Ovary (tissue), 9 donors: ENCODE measurements around the gene MX1. TPM values are rescaled to one million over a fixed set of nuclear protein-coding genes. Genes with fewer than 3 reads are reported as not detected.

Source experiments
- DNase-seq, 5 donors: peaks; one replicate each; pipeline ENCODE4 v3.0.0-alpha.2; 2019 to 2020
- H3K27ac ChIP-seq, 2 donors: fragments of 200-600 bp; one replicate each; pipeline versions ENCODE4 v1.5.1 to v1.8.0; 2019 to 2022
- H3K27me3 ChIP-seq: fragments of 200-600 bp; one replicate; pipeline ENCODE4 v1.8.0; 2022
- H3K36me3 ChIP-seq: fragments of 200-600 bp; sonication (generic); one replicate; pipeline ENCODE4 v1.5.1; 2019
- H3K4me1 ChIP-seq: one replicate; pipeline ENCODE4 v1.8.1; 2013; ENCODE audit warnings: mild to moderate bottlenecking, moderate library complexity; ENCODE audit not compliant: insufficient read depth
- H3K4me3 ChIP-seq: fragments of 200-600 bp; sonication (generic); one replicate; pipeline ENCODE4 v1.5.1; 2017
- H3K9me3 ChIP-seq, 2 donors: fragments of 200-600 bp in 1 of 2; sonication (generic) in 1 of 2; one replicate each; pipeline versions ENCODE4 v1.5.1 to v1.8.1; 2013 to 2019; ENCODE audit warnings: mild to moderate bottlenecking in 1 of 2, moderate library complexity in 1 of 2
- CTCF ChIP-seq, 3 donors: fragments of 450-650 bp in 2 of 3; fragments of 200-600 bp in 1 of 3; IDR thresholded peaks; one replicate each; pipeline versions ENCODE4 v1.5.1 to v1.8.0; 2016 to 2022; ENCODE audit warnings: antibody characterized with exemption in 3 of 3, mild to moderate bottlenecking in 1 of 3
- EP300 ChIP-seq: sonication (generic); formaldehyde crosslinking; IDR thresholded peaks from one replicate; pipeline ENCODE4 v1.6.1; 2017; ENCODE audit warnings: antibody characterized with exemption
- POLR2A ChIP-seq: fragments of 450-650 bp; IDR thresholded peaks from one replicate; pipeline ENCODE4 v1.6.1; 2017; ENCODE audit warnings: antibody characterized with exemption, mild to moderate bottlenecking, moderate library complexity
- WGBS, 3 donors: extraction: QIAGEN DNeasy Blood & Tissue Kit in 1 of 3; methylation state at CpG; one replicate each; pipeline versions ENCODE4 v1.1.5 to v1.1.7; 2013 to 2017; 5-methylcytosine and 5-hydroxymethylcytosine counted together
- intact Hi-C, 4 donors: fragments of 100-400 bp; cut with DNase I; formaldehyde crosslinking; loops; one replicate each; pipeline versions ENCODE4 v1.11.0 to v1.15.1; 2022 to 2023
- polyA plus RNA-seq, 2 donors: library from polyadenylated mRNA; stranded (reverse); fragments of 200-250 nt in 1 of 2; fragments of 350-450 nt in 1 of 2; fragmentation: Illumina TruSeq in 1 of 2; extraction: RNeasy Lipid Tissue Mini Kit (QIAGEN cat#74804) in 1 of 2; gene quantifications; one replicate each; pipeline ENCODE4 v1.2.3, GENCODE V29; 2013 to 2014
- total RNA-seq, 7 donors: library from RNA; depleted of rRNA in 2 of 7; stranded (reverse); fragments of >200 nt in 2 of 7; fragmentation: NEBNext Ultra II Directional in 3 of 7; extraction: Animal tissue kit (Norgen Biotek cat#: 25700) in 3 of 7; gene quantifications; one replicate each; pipeline versions ENCODE4 v1.1.0 to v1.2.4, GENCODE V29; 2016 to 2023
- donor health status: DM: no; HTN: no; CAD: no; lungs with moderate emphysema.
- donor health status: DM: no; HTN: no; CAD: no.
- donor health status: Bipolar disorder and iron deficiency.
- donor health status: DM: yes; HTN: yes; CAD: no.
- donor health status: DM: no; HTN: no; CAD: no.
- donor health status: DM: yes; HTN: yes; CAD: no.

Gene MX1
- total and polyA plus RNA-seq, 9 donors, result 25.2 to 118 (median 43.5) TPM

GRCh38 chr21:41443562-41443961, 17.5 kb downstream of the MX1 start:
- H3K36me3 ChIP-seq, result no peaks in the 10 kb centered on the region
- DNase-seq, result no peak

GRCh38 chr21:41444703-41445464, 18.8 kb downstream of the MX1 start:
- WGBS, 3 donors, result 80 to 86% (median 83%) methylated on average over 13 of the region's 13 CpGs

More at GRCh38 chr21:41443562-41443961, 17.5 kb downstream of the MX1 start:
- Histone ChIP-seq H3K27ac (no peak overlapping the region), H3K9me3 (no peaks in the 10 kb centered on the region), H3K4me3 (no peak overlapping the region), H3K27me3 (no peaks in the 10 kb centered on the region), H3K4me1 (no peaks in the 10 kb centered on the region)
- WGBS, 3 donors, result 90 to 93% (median 91%) methylated on average over 7 of the region's 7 CpGs
- intact Hi-C loops, result no loop called here
- TF ChIP-seq CTCF (IDR thresholded peaks at IDR 0.05) (no peak), POLR2A (no peak), EP300 (no peak)

GRCh38 chr21:41445465-41445862, 19.4 kb downstream of the MX1 start:
- DNase-seq, result no peak
- no peak overlapping the region for H3K4me3 ChIP-seq
- H3K9me3 ChIP-seq, result no peaks in the 10 kb centered on the region
- H3K36me3 ChIP-seq, result no peaks in the 10 kb centered on the region
- no peak overlapping the region for H3K27ac ChIP-seq
- WGBS, 3 donors, result 36 to 46% (median 40%) methylated on average over 7 of the region's 7 CpGs
- intact Hi-C loops, result no loop called here
- no peaks in the 10 kb centered on the region for H3K27me3 ChIP-seq
- H3K4me1 ChIP-seq, result no peaks in the 10 kb centered on the region
- TF ChIP-seq EP300 (no peak), CTCF (IDR thresholded peaks at IDR 0.05) (no peak), POLR2A (no peak)

More at GRCh38 chr21:41444703-41445464, 18.8 kb downstream of the MX1 start:
- H3K4me3 ChIP-seq, result no peak overlapping the region
- intact Hi-C loops, result no loop called here
- no peaks in the 10 kb centered on the region for H3K27me3 ChIP-seq
- TF ChIP-seq POLR2A (no peak), CTCF (IDR thresholded peaks at IDR 0.05) (no peak), EP300 (no peak)
- no peaks in the 10 kb centered on the region for H3K4me1 ChIP-seq
- no peaks in the 10 kb centered on the region for H3K36me3 ChIP-seq
- no peak for DNase-seq
- H3K9me3 ChIP-seq, result no peaks in the 10 kb centered on the region
- H3K27ac ChIP-seq, result no peak overlapping the region

GRCh38 chr21:41446586-41446985, 20.5 kb downstream of the MX1 start:
- intact Hi-C loops, result no loop called here
- TF ChIP-seq POLR2A (no peak), EP300 (no peak), CTCF (IDR thresholded peaks at IDR 0.05) (no peak)
- DNase-seq, result no peak
- Histone ChIP-seq H3K9me3 (no peaks in the 10 kb centered on the region), H3K4me1 (no peaks in the 10 kb centered on the region), H3K4me3 (no peak overlapping the region), H3K36me3 (no peaks in the 10 kb centered on the region), H3K27me3 (no peaks in the 10 kb centered on the region), H3K27ac (no peak overlapping the region)
- 93 to 97% (median 95%) methylated on average over 4 of the region's 4 CpGs for WGBS, 3 donors
